ENCODE measurements around the gene CHST11.

DNA sequence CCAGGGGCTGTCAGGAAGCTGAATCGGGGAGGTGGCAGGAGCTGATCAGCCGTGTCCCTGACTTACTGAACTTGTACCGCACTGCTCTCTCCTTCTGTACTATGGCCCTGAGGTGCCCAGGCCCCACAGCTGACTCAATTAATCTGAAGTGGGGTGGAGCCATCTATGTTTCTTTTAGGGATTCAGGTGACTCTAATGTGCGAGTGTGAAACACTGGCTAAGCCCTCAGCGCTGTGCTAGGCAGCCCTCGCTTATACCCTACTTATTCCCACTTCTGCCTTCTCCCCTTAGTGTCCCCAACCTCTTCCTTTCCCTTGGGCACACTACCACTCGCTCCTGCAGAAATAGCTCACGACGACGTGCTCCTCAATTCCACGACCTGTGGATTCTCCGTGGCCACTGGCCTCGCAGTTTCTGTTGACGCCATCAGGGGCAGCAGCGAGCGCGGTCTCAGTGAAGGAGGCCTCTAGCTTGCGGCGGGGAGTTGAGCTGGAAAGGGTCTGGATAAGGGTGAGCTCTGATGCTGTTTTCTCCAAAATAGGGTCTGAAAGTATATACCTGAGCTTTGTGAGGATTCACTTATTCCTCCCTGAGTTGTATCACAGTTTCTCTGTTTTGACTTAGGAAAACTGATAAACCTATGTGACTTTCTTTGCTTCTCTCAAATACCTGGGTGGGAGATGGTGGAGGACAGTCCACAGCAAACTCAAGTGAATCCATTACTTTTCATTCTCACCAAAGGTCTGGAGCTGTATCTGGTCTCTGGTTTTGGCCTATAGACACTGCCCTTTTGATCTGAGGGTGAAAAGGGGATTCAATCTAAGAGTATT lies 333.8 kb downstream of the CHST11 start:
- TF ChIP-seq, protein P1, sequence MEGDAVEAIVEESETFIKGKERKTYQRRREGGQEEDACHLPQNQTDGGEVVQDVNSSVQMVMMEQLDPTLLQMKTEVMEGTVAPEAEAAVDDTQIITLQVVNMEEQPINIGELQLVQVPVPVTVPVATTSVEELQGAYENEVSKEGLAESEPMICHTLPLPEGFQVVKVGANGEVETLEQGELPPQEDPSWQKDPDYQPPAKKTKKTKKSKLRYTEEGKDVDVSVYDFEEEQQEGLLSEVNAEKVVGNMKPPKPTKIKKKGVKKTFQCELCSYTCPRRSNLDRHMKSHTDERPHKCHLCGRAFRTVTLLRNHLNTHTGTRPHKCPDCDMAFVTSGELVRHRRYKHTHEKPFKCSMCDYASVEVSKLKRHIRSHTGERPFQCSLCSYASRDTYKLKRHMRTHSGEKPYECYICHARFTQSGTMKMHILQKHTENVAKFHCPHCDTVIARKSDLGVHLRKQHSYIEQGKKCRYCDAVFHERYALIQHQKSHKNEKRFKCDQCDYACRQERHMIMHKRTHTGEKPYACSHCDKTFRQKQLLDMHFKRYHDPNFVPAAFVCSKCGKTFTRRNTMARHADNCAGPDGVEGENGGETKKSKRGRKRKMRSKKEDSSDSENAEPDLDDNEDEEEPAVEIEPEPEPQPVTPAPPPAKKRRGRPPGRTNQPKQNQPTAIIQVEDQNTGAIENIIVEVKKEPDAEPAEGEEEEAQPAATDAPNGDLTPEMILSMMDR (IDR thresholded peaks at IDR 0.05): peak; percentile 49 to 74 (median 61)
- TF ChIP-seq POLR2A (IDR thresholded peaks at IDR 0.05): no peak
